Fibroblast of upper back skin (primary cell): ENCODE results near the gene S100A5.
"Not testable (repeated sequence)": the region's sequence is repeated elsewhere in the genome, so short reads cannot be mapped to it uniquely, and the experiment has no call there.

Experiments
- DNase-seq: peaks from one replicate; pipeline ENCODE4 v3.0.0-alpha.2; 2013

The S100A5 gene

GRCh38 chr1:153532769-153533599, 7.8 kb downstream of the S100A5 start:
- DNase-seq = peak; percentile 88

GRCh38 chr1:153532181-153532580, 8.6 kb downstream of the S100A5 start:
- no peak for DNase-seq

DNA sequence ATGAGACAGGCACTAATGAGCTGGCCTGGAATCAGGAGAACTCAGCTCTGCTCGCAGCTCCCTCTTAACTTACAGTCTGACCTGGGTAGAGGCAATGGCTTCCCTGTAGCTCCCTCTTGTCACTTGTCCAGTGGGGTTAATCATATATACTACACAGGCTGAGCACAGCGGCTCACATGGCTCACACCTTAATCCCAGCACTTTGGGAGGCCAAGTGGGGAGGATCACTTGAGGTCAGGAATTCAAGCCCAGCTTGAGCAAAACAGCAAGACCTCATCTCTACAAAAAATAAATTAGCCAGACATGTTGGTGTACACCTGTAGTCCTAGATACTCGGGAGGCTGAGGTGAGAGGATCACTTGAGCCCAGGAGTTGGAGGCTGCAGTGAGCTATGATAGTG, 9.1 kb downstream of the S100A5 start:
- no peak for DNase-seq

DNA sequence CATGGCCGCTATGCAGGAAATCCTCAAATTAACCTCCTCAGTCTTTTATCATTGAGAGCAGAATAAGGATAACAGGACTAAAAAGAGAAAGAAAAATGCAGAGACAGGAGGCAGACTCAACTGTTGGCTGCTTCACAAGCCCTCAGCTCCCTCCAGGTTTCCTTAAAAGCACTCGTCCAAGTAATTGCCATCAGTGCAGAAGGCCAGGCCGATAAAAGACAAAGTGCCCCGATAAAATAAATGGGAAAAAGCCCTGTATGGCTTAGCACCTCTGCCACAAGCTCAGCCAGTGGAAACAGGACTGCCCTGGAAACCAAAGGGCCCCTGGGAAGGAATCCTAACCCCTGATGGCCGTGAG, 13.1 kb downstream of the S100A5 start:
- DNase-seq = no peak

DNA sequence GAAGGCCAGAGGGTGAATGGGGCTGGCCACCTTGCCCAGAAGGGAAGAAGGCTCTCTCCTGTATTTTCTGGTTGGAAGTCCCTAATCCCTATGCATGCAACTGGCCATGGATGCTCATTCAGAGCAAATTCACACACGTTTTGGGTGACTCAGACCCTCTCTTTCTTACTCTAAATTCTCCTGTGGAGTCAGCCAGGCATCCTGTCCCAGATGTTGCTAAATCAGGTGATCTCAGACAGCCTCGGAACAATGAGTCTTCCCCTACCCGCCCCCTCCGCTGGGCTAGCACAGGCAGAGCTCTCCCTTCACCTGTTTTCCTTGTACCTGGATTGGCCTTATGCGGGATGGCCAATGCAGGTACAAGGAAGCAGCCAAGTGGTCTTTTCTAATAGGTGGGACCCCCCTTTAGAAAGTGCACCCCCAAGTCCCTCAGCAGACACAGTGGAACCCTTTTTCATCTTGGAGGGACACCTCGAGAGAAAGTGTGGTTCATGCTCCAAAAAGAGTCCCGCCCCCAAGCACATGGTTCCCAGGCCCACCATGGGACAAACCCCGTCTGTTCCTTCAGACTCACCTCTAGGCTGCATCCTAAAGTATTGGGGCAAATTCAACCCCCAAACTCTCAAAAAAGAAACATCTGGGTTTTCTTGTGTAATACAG, 13.6 kb downstream of the S100A5 start:
- peak; percentile 35 for DNase-seq

- DNase-seq = no peak
Measured at GRCh38 chr1:153526132-153526543, 14.6 kb downstream of the S100A5 start.

- DNase-seq = peak; percentile 45
Measured at GRCh38 chr1:153525088-153525728, 15.5 kb downstream of the S100A5 start.

GRCh38 chr1:153522353-153523048, 18.2 kb downstream of the S100A5 start:
- DNase-seq = not testable (repeated sequence)

GRCh38 chr1:153521808-153522207, 18.9 kb downstream of the S100A5 start:
- DNase-seq = not testable (repeated sequence)

DNA sequence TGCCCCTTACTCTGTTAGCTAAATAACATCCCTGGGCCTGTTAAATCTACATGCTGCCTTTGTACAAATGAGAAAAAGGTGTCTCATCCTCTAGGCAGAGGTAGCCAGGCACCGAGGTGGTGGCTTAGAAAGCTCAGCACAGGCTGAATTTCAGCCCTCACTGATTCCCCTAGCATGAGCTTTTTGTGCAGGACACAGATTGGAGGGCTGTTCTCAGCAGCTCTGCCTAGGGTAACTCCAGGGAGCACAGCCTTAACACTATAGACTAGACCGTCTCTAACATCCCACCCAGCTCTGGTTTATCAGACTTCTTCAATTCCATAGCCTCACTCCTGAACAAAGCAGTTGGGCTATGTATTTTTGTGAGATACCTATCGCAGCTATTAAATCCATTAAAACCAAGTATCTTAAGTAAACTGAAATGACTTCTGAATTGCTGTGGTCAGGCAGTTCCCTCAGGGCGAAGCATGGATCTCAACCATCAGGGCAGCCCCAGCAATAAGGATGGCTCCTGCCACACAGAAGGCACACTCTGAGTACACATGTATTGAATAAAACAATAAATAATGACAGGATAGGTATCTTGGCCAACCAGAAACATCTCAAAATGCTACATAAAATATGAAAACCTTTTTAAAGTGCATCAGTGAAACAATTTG, 19.8 kb downstream of the S100A5 start:
- DNase-seq = no peak

DNA sequence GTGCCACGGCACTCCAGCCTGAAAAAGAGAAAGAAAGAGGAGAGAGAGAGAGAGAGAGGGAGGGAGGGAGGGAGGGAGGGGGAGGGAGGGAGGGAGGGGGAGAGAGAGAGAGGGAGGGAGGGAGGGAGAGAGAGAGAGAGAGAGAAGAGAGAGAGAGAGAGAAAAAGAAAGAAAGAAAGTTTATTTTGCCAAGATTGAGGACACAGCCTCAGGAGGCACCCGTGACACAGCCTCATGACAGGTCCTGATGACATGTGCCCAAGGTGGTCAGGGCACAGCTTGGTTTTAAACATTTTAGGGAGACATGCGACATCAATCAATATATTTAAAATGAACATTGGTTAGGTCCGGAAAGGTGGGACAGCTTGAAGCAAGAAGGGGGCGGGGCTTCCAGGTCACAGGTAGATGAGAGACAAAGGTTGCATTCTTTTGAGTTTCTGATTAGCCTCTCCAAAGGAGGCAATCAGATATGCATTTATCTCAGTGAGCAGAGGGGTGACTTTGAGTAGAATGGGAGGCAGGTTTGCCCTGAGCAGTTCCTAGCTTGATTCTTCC, 20.5 kb downstream of the S100A5 start:
- not testable (repeated sequence) for DNase-seq

GRCh38 chr1:153519242-153519641, 21.5 kb downstream of the S100A5 start:
- DNase-seq = no peak

GRCh38 chr1:153515504-153516394, 25.0 kb downstream of the S100A5 start:
- DNase-seq = no peak

GRCh38 chr1:153513666-153514065, 27.1 kb downstream of the S100A5 start:
- DNase-seq = no peak

DNA sequence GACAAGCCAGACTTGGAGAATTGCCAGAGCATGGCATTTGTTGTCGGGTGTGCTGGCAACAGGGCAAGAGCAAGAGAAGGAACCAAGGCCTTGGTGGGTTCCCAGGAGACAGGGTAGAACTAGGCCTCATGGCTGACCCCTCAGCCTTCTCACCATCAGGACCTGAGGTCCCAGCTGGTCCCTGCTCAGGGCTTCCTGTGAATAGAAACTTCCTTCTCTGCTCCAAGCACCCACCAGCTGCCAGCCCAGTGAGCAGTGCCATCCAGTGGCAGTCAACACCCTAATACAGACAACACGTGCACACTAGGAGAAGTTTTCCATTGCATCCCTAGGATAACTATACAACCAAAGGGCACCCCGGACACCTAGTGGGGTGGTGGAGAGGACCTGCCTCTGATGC, 27.7 kb downstream of the S100A5 start:
- no peak for DNase-seq

- DNase-seq = peak; percentile 81
Measured at GRCh38 chr1:153510984-153511410, 29.7 kb downstream of the S100A5 start.

DNA sequence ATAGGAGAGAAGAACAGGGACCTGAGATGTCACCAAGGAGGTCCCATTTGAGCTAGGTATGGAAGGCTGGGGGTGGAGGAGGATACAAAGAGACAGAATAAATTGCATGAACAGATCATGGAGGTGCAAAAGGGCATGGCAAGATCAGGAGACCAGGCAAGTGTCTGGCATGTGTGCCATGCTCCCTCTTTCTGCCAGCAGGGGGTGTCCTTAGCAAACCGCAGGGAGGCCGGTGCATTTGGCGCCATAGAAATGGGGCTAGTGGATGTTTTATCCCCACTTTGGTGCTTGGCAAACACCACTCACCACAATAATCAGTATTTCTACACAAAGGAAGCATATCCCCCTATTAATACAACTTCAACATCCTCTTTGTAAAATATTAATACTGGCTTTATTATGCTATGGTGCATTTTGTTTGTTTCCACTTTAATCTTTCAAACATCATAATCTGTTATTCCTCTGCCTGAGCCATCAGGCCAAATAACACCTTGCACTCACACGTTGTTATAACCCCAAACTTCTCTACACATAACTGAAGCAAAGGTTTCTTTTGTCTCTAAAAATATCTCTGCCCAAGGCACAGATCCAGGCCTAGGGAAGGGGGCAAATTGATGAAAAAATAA, 30.9 kb downstream of the S100A5 start:
- DNase-seq = peak; percentile 41

- no peak for DNase-seq
Measured at GRCh38 chr1:153509036-153509435, 31.7 kb downstream of the S100A5 start.

GRCh38 chr1:153507926-153508583, 32.7 kb downstream of the S100A5 start:
- no peak for DNase-seq

- peak; percentile 93 for DNase-seq
Measured at GRCh38 chr1:153506831-153507413, 33.8 kb downstream of the S100A5 start.
